Body of pancreas (tissue), 4 donors: Measurements from ENCODE around the gene DCHS1.

Experiments
- POLR2A ChIP-seq, 3 donors: fragments of 450-650 bp; IDR thresholded peaks; one replicate each; pipeline ENCODE4 v1.6.1; 2016; ENCODE audit warnings: antibody characterized with exemption in 3 of 3, mild to moderate bottlenecking in 2 of 3
- TF ChIP-seq, protein P1 (sequence below), 7 experiments: fragments of 450-650 bp in 4 of 7; fragments of 200-600 bp in 3 of 7; sonication (generic) in 3 of 7; IDR thresholded peaks; one replicate each; pipeline ENCODE4 v1.5.1; 2016 to 2019; ENCODE audit warnings: antibody characterized with exemption in 7 of 7

DNA sequence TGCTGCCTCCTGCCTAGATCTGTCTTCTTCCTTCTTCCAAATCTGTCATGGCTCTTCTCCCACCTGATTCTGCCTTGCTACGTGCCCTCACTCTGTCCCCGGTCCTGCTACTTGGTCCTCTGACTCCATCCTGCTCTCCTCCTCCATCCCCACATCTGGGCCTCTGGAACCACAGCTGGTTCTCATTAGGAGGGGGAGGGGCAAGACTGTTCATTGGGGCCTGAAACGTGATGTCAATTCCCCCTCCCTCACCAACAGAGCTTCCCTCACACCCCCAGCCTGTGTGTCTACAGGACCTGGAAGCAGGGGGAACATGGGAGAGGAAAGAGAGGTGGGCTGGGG is 9.1 kb downstream of the DCHS1 start:
- no peak for TF ChIP-seq POLR2A (IDR thresholded peaks at IDR 0.05)
- TF ChIP-seq, protein P1, sequence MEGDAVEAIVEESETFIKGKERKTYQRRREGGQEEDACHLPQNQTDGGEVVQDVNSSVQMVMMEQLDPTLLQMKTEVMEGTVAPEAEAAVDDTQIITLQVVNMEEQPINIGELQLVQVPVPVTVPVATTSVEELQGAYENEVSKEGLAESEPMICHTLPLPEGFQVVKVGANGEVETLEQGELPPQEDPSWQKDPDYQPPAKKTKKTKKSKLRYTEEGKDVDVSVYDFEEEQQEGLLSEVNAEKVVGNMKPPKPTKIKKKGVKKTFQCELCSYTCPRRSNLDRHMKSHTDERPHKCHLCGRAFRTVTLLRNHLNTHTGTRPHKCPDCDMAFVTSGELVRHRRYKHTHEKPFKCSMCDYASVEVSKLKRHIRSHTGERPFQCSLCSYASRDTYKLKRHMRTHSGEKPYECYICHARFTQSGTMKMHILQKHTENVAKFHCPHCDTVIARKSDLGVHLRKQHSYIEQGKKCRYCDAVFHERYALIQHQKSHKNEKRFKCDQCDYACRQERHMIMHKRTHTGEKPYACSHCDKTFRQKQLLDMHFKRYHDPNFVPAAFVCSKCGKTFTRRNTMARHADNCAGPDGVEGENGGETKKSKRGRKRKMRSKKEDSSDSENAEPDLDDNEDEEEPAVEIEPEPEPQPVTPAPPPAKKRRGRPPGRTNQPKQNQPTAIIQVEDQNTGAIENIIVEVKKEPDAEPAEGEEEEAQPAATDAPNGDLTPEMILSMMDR (IDR thresholded peaks at IDR 0.05): no peak
